Prostate gland (tissue), 2 donors: Measurements from ENCODE around the gene PEAR1. TPM values are rescaled to one million over a fixed set of nuclear protein-coding genes. Genes with fewer than 3 reads are reported as not detected.

ENCODE experiments used
- DNase-seq: peaks from one replicate; pipeline ENCODE4 v3.0.0-alpha.2; 2019; ENCODE audit warnings: low spot score
- H3K27ac ChIP-seq, 2 donors: fragments of 200-600 bp; sonication (generic); 2 replicates each; pipeline ENCODE4 v1.5.1; 2017 to 2019
- H3K27me3 ChIP-seq: fragments of 200-600 bp; sonication (generic); replicated peaks from 2 replicates; pipeline ENCODE4 v1.5.1; 2019; ENCODE audit not compliant: insufficient read depth
- H3K36me3 ChIP-seq, 2 donors: fragments of 200-600 bp; sonication (generic); 1 replicate in 1 of 2; 2 replicates in 1 of 2; pipeline versions ENCODE4 v1.5.1 to v1.8.1; 2017 to 2019
- H3K4me1 ChIP-seq: fragments of 200-600 bp; sonication (generic); replicated peaks from 2 replicates; pipeline ENCODE4 v1.5.1; 2019
- H3K4me3 ChIP-seq, 2 donors: fragments of 200-600 bp; sonication (generic); 2 replicates each; pipeline ENCODE4 v1.5.1; 2017 to 2019
- H3K9me3 ChIP-seq: fragments of 200-600 bp; sonication (generic); 2 replicates; pipeline ENCODE4 v1.5.1; 2017
- POLR2A ChIP-seq: fragments of 450-650 bp; IDR thresholded peaks from one replicate; pipeline ENCODE4 v1.6.1; 2016; ENCODE audit warnings: antibody characterized with exemption, mild to moderate bottlenecking
- POLR2AphosphoS5 ChIP-seq: sonication (generic); formaldehyde crosslinking; IDR thresholded peaks from one replicate; pipeline ENCODE4 v1.6.1; 2017; ENCODE audit warnings: antibody characterized with exemption
- WGBS: methylation state at CpG from one replicate; pipeline ENCODE4 v1.1.5; 2018; 5-methylcytosine and 5-hydroxymethylcytosine counted together
- intact Hi-C: fragments of 100-400 bp; cut with DNase I; formaldehyde crosslinking; loops from one replicate; pipeline ENCODE4 v1.14.2; 2022
- total RNA-seq, 2 donors: library from RNA; depleted of rRNA; stranded (reverse); fragments of >200 nt; gene quantifications; one replicate each; pipeline ENCODE4 v1.1.0, GENCODE V29; 2016
- TF ChIP-seq, protein P1 (sequence below), 4 experiments: fragments of 200-600 bp in 2 of 4; fragments of 450-650 bp in 2 of 4; sonication (generic) in 2 of 4; IDR thresholded peaks; 1 replicate in 3 of 4; 2 replicates in 1 of 4; pipeline ENCODE4 v1.5.1; 2016 to 2019; ENCODE audit warnings: antibody characterized with exemption in 4 of 4, mild to moderate bottlenecking in 2 of 4, moderate library complexity in 2 of 4

The PEAR1 gene
- total RNA-seq, 2 donors from 2014 or later, result 3.6 to 20.0 TPM

DNA sequence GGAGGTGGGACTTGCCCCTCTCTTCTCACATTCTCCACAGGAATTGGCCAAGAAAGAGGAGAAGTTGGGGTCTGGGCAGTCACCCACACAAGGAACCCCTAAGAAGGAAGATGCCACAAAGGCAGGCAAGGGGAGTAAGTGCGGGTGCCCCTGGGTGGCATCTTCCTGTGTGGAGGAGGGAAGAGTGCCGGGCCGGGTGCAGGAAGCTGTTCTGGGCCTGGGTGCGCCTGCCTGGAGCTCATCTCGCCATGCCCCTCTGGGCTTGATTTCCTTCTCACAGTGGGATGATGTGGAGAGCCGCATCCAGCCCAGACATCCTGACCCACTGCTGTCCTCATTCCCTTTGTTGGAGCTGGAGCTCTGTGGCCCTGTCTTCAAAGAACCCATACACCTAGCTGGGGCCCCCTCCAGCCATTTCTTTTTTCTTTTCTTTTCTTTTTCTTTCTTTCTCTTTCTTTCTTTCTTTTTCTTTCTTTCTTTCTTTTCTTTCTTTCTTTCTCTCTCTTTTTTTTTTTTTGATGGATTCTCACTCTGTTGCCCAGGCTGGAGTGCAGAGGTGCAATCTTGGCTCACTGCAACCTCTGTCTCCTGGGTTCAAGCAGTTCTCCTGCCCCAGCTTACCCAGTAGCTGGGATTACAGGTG, 36.2 kb downstream of the PEAR1 start:
- intact Hi-C loops, result no loop called here
- peaks cover 9% of the 10 kb centered on the region for H3K27me3 ChIP-seq
- H3K36me3 ChIP-seq, result no peaks in the 10 kb centered on the region
- TF ChIP-seq POLR2AphosphoS5 (no peak), POLR2A (no peak)
- TF ChIP-seq, protein P1, sequence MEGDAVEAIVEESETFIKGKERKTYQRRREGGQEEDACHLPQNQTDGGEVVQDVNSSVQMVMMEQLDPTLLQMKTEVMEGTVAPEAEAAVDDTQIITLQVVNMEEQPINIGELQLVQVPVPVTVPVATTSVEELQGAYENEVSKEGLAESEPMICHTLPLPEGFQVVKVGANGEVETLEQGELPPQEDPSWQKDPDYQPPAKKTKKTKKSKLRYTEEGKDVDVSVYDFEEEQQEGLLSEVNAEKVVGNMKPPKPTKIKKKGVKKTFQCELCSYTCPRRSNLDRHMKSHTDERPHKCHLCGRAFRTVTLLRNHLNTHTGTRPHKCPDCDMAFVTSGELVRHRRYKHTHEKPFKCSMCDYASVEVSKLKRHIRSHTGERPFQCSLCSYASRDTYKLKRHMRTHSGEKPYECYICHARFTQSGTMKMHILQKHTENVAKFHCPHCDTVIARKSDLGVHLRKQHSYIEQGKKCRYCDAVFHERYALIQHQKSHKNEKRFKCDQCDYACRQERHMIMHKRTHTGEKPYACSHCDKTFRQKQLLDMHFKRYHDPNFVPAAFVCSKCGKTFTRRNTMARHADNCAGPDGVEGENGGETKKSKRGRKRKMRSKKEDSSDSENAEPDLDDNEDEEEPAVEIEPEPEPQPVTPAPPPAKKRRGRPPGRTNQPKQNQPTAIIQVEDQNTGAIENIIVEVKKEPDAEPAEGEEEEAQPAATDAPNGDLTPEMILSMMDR (IDR thresholded peaks at IDR 0.05), result no peak
- H3K4me1 ChIP-seq, result no peaks in the 10 kb centered on the region
- no peak for DNase-seq
- H3K4me3 ChIP-seq, result no peak overlapping the region
- WGBS, result 50% methylated on average over 6 of the region's 6 CpGs
- H3K27ac ChIP-seq, result no peak overlapping the region
- no peaks in the 10 kb centered on the region for H3K9me3 ChIP-seq

DNA sequence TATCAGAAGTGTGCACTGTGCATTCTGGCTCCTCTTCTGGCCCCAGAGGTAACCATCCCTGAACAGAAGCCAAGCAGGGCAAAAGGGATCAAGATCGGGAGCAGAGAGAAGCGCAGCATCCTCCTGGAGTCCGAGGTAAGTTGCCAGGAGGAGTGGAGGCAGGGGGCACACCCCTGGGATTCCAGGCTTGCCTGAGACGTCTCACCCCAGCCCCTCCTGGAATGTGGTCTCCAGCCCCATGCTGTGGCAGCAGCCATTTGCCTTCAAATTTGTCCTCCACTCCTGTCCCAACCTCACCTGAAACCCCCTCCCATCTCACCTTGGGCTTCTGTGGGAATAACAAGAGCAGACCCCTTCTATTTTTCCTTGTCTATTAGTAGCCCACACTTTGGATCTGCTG, 37.0 kb downstream of the PEAR1 start:
- no peaks in the 10 kb centered on the region for H3K4me1 ChIP-seq
- intact Hi-C loops, result no loop called here
- WGBS, result 26% methylated on average over 4 of the region's 4 CpGs
- H3K36me3 ChIP-seq, result no peaks in the 10 kb centered on the region
- H3K9me3 ChIP-seq, result no peaks in the 10 kb centered on the region
- H3K4me3 ChIP-seq, result no peak overlapping the region
- H3K27me3 ChIP-seq, result peaks cover 9% of the 10 kb centered on the region
- no peak for DNase-seq
- TF ChIP-seq, protein P1 (IDR thresholded peaks at IDR 0.05), result no peak
- TF ChIP-seq POLR2A, result no peak
- no peak for TF ChIP-seq POLR2AphosphoS5
- H3K27ac ChIP-seq, result no peak overlapping the region

DNA sequence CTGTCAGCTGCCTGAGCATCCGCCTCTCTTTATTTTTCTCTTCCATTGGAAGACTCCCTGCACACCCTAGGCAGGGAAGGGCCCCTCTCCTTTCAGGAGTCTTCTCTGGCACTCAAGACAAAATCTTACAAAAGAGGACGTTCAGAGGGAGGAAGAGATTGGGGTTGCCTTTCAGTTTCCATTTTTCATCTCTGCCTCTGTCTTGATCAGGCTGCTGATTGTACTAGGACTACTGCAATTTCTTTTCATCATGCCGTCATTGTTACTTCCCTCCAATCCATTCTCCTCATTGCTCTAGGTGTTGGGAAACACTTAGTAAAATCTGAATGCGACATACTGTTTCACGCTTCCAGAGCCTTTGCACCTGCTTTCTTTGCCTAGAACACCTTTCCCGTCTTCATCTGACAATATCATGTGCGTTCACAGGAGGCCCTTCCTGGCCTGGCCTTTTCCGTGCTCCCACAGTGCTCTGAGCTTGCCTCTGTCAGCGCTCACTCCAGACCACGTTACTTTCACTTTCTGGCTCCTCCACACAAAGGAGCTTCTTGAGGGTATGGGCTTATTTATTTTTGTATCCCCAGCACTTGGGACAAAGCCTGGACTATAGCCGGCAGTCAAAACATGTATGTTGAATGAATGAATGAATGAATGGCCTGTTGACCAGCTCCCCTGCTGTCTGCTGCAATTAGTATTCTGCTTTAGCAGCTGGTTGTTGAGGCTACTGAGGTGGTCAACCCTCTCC, 37.9 kb downstream of the PEAR1 start:
- DNase-seq, result no peak
- H3K27ac ChIP-seq, result no peak overlapping the region
- peaks cover 9% of the 10 kb centered on the region for H3K27me3 ChIP-seq
- TF ChIP-seq POLR2AphosphoS5 (no peak), POLR2A (no peak)
- TF ChIP-seq, protein P1 (IDR thresholded peaks at IDR 0.05), result no peak
- no peak overlapping the region for H3K4me3 ChIP-seq
- intact Hi-C loops, result no loop called here
- 55% methylated on average over 11 of the region's 11 CpGs for WGBS
- H3K36me3 ChIP-seq, result no peaks in the 10 kb centered on the region
- no peaks in the 10 kb centered on the region for H3K9me3 ChIP-seq
- H3K4me1 ChIP-seq, result no peaks in the 10 kb centered on the region

DNA sequence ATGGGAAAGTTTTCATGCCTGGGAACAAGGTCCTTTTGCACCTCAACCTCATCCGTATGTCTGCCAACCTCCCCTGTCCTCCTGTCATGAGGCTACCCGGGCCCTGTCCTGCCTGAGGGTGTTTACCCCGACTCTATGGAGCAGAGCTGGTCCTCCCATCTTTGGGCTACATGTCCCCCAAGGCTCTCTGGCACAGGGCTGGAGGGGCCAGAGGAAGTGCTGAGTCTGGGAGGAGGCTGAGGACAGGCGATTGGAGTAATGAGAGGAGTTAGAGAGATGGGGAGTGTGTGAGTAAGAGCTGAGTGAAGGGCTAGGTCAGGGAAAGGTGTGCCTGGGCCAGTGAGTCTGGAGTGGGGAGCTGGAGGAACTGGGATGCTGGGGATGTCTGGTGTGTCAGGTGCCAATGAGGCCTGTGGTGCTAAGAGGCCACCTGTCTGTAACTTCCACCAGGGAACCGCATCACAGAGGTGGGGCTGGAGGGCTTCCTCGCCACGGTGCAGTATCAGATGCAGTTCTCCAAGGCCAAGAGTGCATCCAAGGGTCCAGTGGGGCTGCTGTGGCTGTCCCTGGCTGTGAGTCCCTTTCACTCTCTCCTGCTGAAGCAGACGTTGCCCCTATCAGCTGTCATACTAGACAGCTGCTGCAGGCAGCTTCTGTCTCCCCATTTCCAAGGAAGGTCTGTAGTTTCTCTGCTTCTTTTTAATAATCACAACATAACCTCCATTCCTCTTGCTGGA, 38.6 kb downstream of the PEAR1 start:
- Histone ChIP-seq H3K27me3 (peaks cover 2% of the 10 kb centered on the region), H3K36me3 (no peaks in the 10 kb centered on the region), H3K27ac (no peak overlapping the region), H3K4me1 (no peaks in the 10 kb centered on the region), H3K9me3 (no peaks in the 10 kb centered on the region), H3K4me3 (no peak overlapping the region)
- no peak for DNase-seq
- TF ChIP-seq POLR2AphosphoS5 (no peak), POLR2A (no peak)
- TF ChIP-seq, protein P1 (IDR thresholded peaks at IDR 0.05), result no peak
- intact Hi-C loops, result no loop called here
- 54% methylated on average over 8 of the region's 8 CpGs for WGBS
